ENCODE results near the gene THEMIS. TPM values are rescaled to one million over a fixed set of nuclear protein-coding genes. Genes with fewer than 3 reads are reported as not detected.

Gene THEMIS
- polyA plus RNA-seq, 1 donor from 2014 or later, result not detected

- H3K27me3 ChIP-seq (ENCODE audit: insufficient read depth, low read depth, low read length), result no peaks in the 10 kb centered on the region
- no peak overlapping the region for H3K4me3 ChIP-seq (ENCODE audit: low read length)
- no peak overlapping the region for H3K4me2 ChIP-seq (ENCODE audit: low read length)
- no peaks in the 10 kb centered on the region for H4K20me1 ChIP-seq (ENCODE audit: insufficient read depth)
- peaks cover 7% of the 10 kb centered on the region for H3K9me3 ChIP-seq (ENCODE audit: low read length)
- no peak for TF ChIP-seq MXI1 (conservative IDR thresholded peaks at IDR 0.05; ENCODE audit: poor library complexity, severe bottlenecking)
- no peak for TF ChIP-seq SMC3 (conservative IDR thresholded peaks at IDR 0.05; ENCODE audit: poor library complexity)
- no peak for TF ChIP-seq EZH2 (IDR thresholded peaks at IDR 0.05; ENCODE audit: borderline replicate concordance, insufficient read depth, low read length, poor library complexity, severe bottlenecking)
- no peak for TF ChIP-seq REST (IDR thresholded peaks at IDR 0.05; ENCODE audit: borderline replicate concordance)
- TF ChIP-seq EP300 (conservative IDR thresholded peaks at IDR 0.05; ENCODE audit: poor library complexity, severe bottlenecking), result no peak
- TF ChIP-seq, protein P1, sequence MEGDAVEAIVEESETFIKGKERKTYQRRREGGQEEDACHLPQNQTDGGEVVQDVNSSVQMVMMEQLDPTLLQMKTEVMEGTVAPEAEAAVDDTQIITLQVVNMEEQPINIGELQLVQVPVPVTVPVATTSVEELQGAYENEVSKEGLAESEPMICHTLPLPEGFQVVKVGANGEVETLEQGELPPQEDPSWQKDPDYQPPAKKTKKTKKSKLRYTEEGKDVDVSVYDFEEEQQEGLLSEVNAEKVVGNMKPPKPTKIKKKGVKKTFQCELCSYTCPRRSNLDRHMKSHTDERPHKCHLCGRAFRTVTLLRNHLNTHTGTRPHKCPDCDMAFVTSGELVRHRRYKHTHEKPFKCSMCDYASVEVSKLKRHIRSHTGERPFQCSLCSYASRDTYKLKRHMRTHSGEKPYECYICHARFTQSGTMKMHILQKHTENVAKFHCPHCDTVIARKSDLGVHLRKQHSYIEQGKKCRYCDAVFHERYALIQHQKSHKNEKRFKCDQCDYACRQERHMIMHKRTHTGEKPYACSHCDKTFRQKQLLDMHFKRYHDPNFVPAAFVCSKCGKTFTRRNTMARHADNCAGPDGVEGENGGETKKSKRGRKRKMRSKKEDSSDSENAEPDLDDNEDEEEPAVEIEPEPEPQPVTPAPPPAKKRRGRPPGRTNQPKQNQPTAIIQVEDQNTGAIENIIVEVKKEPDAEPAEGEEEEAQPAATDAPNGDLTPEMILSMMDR (IDR thresholded peaks at IDR 0.05; ENCODE audit: poor library complexity, severe bottlenecking), result no peak
- TF ChIP-seq RAD21 (conservative IDR thresholded peaks at IDR 0.05), result no peak
- TF ChIP-seq TAF1 (IDR thresholded peaks at IDR 0.05; ENCODE audit: low read depth), result no peak
- TF ChIP-seq POLR2AphosphoS5 (IDR thresholded peaks at IDR 0.05), result no peak
- no peaks in the 10 kb centered on the region for H3K36me3 ChIP-seq (ENCODE audit: insufficient read depth, low read length)
- no peaks in the 10 kb centered on the region for H3K79me2 ChIP-seq (replicated peaks; ENCODE audit: insufficient read depth, low read length)
- H3K27ac ChIP-seq (ENCODE audit: low read length), result no peak overlapping the region
- no peaks in the 10 kb centered on the region for H3F3A ChIP-seq (ENCODE audit: insufficient read depth, low read length, poor library complexity, severe bottlenecking)
- no peaks in the 10 kb centered on the region for H3K9me2 ChIP-seq (ENCODE audit: insufficient read depth, low read length)
- H2AFZ ChIP-seq (ENCODE audit: low read depth, low read length), result no peak overlapping the region
- H3K9ac ChIP-seq (ENCODE audit: low read length), result no peak overlapping the region
Observed at GRCh38 chr6:127924440-127924839, 23.6 kb upstream of the THEMIS start.

- Histone ChIP-seq H3K36me3 (ENCODE audit: insufficient read depth, low read length) (no peaks in the 10 kb centered on the region), H3K27me3 (ENCODE audit: insufficient read depth, low read depth, low read length) (no peaks in the 10 kb centered on the region), H3F3A (ENCODE audit: insufficient read depth, low read length, poor library complexity, severe bottlenecking) (no peaks in the 10 kb centered on the region), H2AFZ (ENCODE audit: low read depth, low read length) (no peak overlapping the region), H3K4me2 (ENCODE audit: low read length) (no peak overlapping the region), H3K9me2 (ENCODE audit: insufficient read depth, low read length) (no peaks in the 10 kb centered on the region), H3K27ac (ENCODE audit: low read length) (no peak overlapping the region), H3K9ac (ENCODE audit: low read length) (no peak overlapping the region), H3K79me2 (replicated peaks; ENCODE audit: insufficient read depth, low read length) (no peaks in the 10 kb centered on the region), H3K9me3 (ENCODE audit: low read length) (peaks cover 7% of the 10 kb centered on the region), H4K20me1 (ENCODE audit: insufficient read depth) (no peaks in the 10 kb centered on the region), H3K4me3 (ENCODE audit: low read length) (no peak overlapping the region)
- TF ChIP-seq EP300 (conservative IDR thresholded peaks at IDR 0.05; ENCODE audit: poor library complexity, severe bottlenecking), result no peak
Observed at GRCh38 chr6:127924031-127924430, 23.2 kb upstream of the THEMIS start.

GRCh38 chr6:127923135-127923534 lies 22.3 kb upstream of the THEMIS start:
- Histone ChIP-seq H2AFZ (ENCODE audit: low read depth, low read length) (no peak overlapping the region), H3K4me3 (ENCODE audit: low read length) (no peak overlapping the region), H3K79me2 (replicated peaks; ENCODE audit: insufficient read depth, low read length) (no peaks in the 10 kb centered on the region), H3K9me2 (ENCODE audit: insufficient read depth, low read length) (no peaks in the 10 kb centered on the region), H3K27me3 (ENCODE audit: insufficient read depth, low read depth, low read length) (no peaks in the 10 kb centered on the region), H3K27ac (ENCODE audit: low read length) (no peak overlapping the region), H3F3A (ENCODE audit: insufficient read depth, low read length, poor library complexity, severe bottlenecking) (no peaks in the 10 kb centered on the region), H3K9me3 (ENCODE audit: low read length) (peaks cover 7% of the 10 kb centered on the region), H3K4me2 (ENCODE audit: low read length) (no peak overlapping the region), H3K9ac (ENCODE audit: low read length) (no peak overlapping the region), H3K36me3 (ENCODE audit: insufficient read depth, low read length) (no peaks in the 10 kb centered on the region), H4K20me1 (ENCODE audit: insufficient read depth) (no peaks in the 10 kb centered on the region)
- no peak for TF ChIP-seq MXI1 (conservative IDR thresholded peaks at IDR 0.05; ENCODE audit: poor library complexity, severe bottlenecking)
- no peak for TF ChIP-seq REST (IDR thresholded peaks at IDR 0.05; ENCODE audit: borderline replicate concordance)
- no peak for TF ChIP-seq POLR2AphosphoS5 (IDR thresholded peaks at IDR 0.05)
- no peak for TF ChIP-seq RAD21 (conservative IDR thresholded peaks at IDR 0.05)
- TF ChIP-seq SMC3 (conservative IDR thresholded peaks at IDR 0.05; ENCODE audit: poor library complexity), result no peak
- TF ChIP-seq EP300 (conservative IDR thresholded peaks at IDR 0.05; ENCODE audit: poor library complexity, severe bottlenecking), result no peak
- TF ChIP-seq, protein P1 (IDR thresholded peaks at IDR 0.05; ENCODE audit: poor library complexity, severe bottlenecking), result no peak
- TF ChIP-seq TAF1 (IDR thresholded peaks at IDR 0.05; ENCODE audit: low read depth), result no peak
- TF ChIP-seq EZH2 (IDR thresholded peaks at IDR 0.05; ENCODE audit: borderline replicate concordance, insufficient read depth, low read length, poor library complexity, severe bottlenecking), result no peak

All from neural cell (in vitro differentiated cells).